Esophagus muscularis mucosa (tissue), 4 donors: Measurements from ENCODE around the gene TIGD4.

Source experiments
- CTCF ChIP-seq, 3 experiments: fragments of 200-600 bp in 2 of 3; fragments of 450-650 bp in 1 of 3; sonication (generic) in 2 of 3; IDR thresholded peaks; one replicate each; pipeline ENCODE4 v1.5.1; 2017 to 2019; ENCODE audit warnings: antibody characterized with exemption in 3 of 3, mild to moderate bottlenecking in 2 of 3, moderate library complexity in 1 of 3
- EP300 ChIP-seq: sonication (generic); formaldehyde crosslinking; IDR thresholded peaks from one replicate; pipeline ENCODE4 v1.6.1; 2017; ENCODE audit warnings: antibody characterized with exemption
- POLR2A ChIP-seq: fragments of 450-650 bp; IDR thresholded peaks from one replicate; pipeline ENCODE4 v1.6.1; 2017; ENCODE audit warnings: antibody characterized with exemption, moderate library complexity, mild to moderate bottlenecking, low read depth
- POLR2AphosphoS5 ChIP-seq, 2 donors: sonication (generic); formaldehyde crosslinking; IDR thresholded peaks; one replicate each; pipeline ENCODE4 v1.6.1; 2017; ENCODE audit warnings: antibody characterized with exemption in 2 of 2

- TF ChIP-seq CTCF (IDR thresholded peaks at IDR 0.05), result no peak
- TF ChIP-seq POLR2A, result no peak
- no peak for TF ChIP-seq POLR2AphosphoS5 (IDR thresholded peaks at IDR 0.05)
- TF ChIP-seq EP300, result no peak
Observed at GRCh38 chr4:152815078-152815477, 35.5 kb upstream of the TIGD4 start.
